HFF-Myc (cell line): ENCODE measurements around the gene FGF18.

ENCODE experiments used
- DNase-seq: peaks from one replicate; pipeline ENCODE4 v3.0.0-alpha.2; 2011; ENCODE audit warnings: low read depth; ENCODE audit errors: extremely low read depth
- H3K4me3 ChIP-seq: replicated peaks from 2 replicates; pipeline ENCODE4 v1.5.1; 2011; ENCODE audit warnings: low read depth, mild to moderate bottlenecking, control low read depth, low read length
- TF ChIP-seq, protein P1 (sequence below): IDR thresholded peaks from 2 replicates; pipeline ENCODE4 v1.5.1; 2012; ENCODE audit warnings: mild to moderate bottlenecking, low read depth, low read length, control low read depth; ENCODE audit errors: missing control alignments

FGF18 gene

DNA sequence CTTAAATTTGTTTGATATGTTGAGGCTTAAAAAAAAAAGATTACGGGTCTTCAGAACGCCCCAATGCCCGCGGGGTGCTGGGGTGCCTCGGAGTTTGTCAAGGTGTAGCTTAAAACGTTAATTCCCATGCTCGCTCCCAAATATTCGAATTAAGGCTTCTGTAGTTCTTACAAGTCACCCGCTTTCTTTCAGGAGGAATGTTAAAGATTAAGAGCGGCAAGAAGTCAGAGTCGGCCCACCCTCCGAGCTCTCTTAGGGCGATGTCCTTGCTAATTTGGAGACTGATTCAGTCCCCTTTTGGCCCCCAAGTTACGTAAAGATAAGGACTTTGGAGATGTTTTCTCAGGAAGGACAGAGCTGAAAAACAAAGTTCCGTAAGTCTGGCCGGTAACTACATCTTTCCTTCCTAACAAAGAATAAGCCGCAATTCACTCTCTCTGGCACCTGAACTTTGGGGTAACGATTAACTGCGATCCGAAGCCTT, 32.5 kb upstream of the FGF18 start:
- no peak for DNase-seq
- TF ChIP-seq, protein P1, sequence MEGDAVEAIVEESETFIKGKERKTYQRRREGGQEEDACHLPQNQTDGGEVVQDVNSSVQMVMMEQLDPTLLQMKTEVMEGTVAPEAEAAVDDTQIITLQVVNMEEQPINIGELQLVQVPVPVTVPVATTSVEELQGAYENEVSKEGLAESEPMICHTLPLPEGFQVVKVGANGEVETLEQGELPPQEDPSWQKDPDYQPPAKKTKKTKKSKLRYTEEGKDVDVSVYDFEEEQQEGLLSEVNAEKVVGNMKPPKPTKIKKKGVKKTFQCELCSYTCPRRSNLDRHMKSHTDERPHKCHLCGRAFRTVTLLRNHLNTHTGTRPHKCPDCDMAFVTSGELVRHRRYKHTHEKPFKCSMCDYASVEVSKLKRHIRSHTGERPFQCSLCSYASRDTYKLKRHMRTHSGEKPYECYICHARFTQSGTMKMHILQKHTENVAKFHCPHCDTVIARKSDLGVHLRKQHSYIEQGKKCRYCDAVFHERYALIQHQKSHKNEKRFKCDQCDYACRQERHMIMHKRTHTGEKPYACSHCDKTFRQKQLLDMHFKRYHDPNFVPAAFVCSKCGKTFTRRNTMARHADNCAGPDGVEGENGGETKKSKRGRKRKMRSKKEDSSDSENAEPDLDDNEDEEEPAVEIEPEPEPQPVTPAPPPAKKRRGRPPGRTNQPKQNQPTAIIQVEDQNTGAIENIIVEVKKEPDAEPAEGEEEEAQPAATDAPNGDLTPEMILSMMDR = no peak
- peak overlapping the region; percentile 98 for H3K4me3 ChIP-seq

DNA sequence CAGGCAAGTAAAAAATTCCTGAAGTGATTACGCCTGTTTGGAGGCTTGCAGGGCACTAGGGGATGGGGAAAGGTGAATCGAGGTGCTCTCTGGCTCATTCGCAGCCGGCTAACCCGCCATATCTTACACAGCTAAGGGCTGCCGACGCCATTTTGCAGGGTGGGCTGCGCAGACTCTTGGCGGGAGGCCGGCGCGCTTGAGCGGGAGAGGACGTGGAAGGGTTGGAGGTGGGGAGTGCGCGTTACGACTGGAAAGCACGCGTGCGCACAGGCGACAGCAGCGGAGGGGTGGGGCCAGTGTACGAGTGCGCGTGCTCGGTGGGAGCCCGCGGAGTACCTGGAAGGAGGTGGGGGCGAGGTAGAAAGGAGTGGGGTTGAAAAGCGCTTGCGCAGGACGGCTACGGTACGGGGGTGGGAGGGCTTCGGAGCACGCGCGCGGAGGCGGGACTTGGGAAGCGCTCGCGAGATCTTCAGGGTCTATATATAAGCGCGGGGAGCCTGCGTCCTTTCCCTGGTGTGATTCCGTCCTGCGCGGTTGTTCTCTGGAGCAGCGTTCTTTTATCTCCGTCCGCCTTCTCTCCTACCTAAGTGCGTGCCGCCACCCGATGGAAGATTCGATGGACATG, 32.0 kb upstream of the FGF18 start, which contains the start of gene NPM1:
NPM1 (plus strand) TSS at position 505 of the 625 bp plus-strand sequence; CDS start at position 605, 100 bp downstream.
- peak within 1 kb of the TSS; percentile 98 for H3K4me3 ChIP-seq
- TF ChIP-seq, protein P1 = no peak
- peak; percentile 96 for DNase-seq

DNA sequence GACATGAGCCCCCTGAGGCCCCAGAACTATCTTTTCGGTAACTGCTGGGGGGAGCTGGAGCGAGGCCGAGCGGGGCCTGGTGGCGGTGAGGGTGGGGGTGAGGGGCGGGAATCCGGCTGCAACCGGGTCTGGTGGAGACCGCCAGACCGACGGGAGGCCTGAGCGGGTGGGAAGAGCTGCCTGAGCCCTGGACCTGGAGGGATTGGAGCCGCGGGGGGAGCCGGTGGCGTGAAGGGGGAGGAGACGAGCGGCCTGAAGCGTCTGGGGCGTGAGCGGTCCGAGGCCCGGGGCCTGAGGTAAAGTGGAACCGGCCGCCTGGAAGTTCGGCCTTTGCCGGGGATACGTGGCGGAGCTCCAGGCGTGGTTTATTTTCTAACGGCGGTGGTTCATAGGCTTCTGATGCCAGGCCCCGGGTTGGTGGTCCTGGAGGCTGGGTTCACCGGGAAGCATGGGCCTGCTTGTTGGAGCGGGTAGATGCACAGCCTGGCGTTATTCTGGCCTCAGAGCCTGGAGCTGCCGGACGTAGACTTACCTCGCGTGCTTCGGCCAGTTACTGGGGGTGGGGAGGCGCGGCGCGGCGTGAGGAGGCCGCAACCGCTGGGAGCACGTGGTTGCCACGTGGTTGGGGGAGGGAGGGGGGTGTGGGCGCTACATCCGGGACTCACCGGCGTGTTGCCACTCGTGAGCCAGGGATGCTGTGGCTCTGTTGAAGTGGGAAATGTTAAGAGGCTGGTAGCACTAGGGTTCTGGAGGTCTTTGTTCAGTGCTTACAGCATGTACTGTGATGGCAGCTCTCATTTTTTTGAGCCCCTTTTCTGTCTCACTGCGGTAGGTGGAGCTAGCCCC, 31.3 kb upstream of the FGF18 start:
- TF ChIP-seq, protein P1 = no peak
- peak; percentile 52 for DNase-seq
- H3K4me3 ChIP-seq = peak overlapping the region; percentile 98

DNA sequence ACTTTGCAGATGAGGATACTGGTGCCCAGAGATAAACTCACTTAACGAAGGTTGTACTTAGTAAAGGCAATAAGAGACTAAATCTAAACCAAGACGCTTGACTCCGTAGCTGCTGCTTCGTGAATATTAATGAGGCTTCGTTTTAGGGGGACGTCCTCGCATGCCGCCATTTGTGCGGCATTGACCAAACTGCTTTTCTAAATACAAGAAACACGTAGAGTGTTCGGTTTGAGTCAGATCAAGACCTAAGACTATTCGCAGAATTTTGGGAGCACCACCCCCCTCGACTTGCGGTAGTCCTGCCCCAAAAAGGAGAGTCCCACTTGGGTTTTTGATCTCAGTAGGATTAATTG, 30.7 kb upstream of the FGF18 start:
- DNase-seq = no peak
- peak overlapping the region; percentile 98 for H3K4me3 ChIP-seq
- TF ChIP-seq, protein P1 = no peak

DNA sequence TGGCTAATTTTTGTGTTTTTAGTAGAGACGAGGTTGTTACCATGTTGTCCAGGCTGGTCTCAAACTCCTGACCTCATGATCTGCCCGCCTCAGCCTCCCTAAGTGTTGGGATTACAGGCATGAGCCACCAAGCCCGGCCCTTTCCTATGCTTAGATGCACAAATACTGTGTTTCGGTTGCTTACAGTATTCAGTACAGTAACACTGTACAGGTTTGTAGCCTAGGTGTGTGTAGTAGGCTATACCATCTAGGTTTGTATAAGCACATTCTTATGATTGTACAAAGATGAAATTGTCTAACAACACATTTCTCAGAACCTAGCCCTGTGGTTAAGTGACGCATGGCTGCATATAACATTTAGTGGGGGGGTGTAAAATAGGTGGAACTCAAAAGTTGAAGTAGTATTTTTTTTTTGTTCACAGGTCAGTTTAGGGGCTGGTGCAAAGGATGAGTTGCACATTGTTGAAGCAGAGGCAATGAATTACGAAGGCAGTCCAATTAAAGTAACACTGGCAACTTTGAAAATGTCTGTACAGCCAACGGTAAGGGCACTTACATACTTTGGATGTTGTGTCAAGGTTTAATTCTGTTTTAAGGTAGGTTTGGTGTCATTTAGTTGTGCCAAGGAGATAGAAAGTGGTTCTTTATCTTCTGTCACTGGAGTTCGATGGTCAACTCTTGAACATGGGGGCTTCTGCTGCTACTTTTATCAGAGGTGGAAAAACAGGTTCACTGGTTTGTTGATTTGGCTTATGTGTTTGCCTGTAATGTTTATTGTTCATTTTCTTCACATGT, 28.4 kb upstream of the FGF18 start:
- TF ChIP-seq, protein P1 = no peak
- H3K4me3 ChIP-seq = peak overlapping the region; percentile 98
- no peak for DNase-seq

DNA sequence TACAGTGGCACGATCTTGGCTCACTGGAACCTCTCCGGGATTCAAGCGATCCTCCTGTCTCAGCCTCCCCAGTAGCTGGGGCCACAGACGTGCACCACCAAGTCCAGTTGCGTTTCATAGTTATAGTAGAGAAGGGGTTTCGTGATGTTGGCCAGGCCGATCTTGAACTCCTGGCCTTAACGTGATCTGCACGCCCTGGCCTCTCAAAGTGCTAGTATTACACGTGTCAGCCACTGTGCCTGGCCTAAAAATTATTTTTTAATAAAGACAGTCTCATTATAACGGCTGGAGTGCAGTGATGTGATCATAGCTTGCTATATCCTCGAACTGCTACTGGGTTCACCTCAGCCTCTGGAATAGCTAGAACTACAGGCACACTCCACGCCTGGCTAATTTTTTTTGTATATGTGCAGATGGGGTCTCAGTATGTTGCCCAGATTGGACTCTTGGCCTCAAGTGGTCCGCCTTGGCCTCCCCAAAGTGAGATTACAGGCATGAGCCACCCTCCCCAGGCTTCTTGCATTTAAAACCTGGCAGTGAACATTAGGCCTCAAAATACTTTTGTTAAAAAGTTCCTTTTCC, 27.4 kb upstream of the FGF18 start:
- no peak for DNase-seq
- TF ChIP-seq, protein P1 = no peak
- H3K4me3 ChIP-seq = peak overlapping the region; percentile 98
